ENCODE results near the gene SH3GL3. TPM values are rescaled to one million over a fixed set of nuclear protein-coding genes. Genes with fewer than 3 reads are reported as not detected.

The SH3GL3 gene
- total RNA-seq, 2 experiments from 2014 or later = not detected

GRCh38 chr15:83476708-83477107 lies 29.6 kb downstream of the SH3GL3 start:
- no peaks in the 10 kb centered on the region for H3K27me3 ChIP-seq (ENCODE audit: control insufficient read depth in 1 of 2, insufficient read depth in 2 of 2, low read length in 2 of 2)
- no peaks in the 10 kb centered on the region for H3K36me3 ChIP-seq (ENCODE audit: insufficient read depth, low read length)
- POLR2A ChIA-PET = no interaction called here
- CTCF ChIA-PET = no interaction called here
- intact Hi-C loops (cut with DNase I, micrococcal nuclease) = no loop called here
- Mint-ChIP-seq H3K4me3 (no peak overlapping the region), H3K27ac (no peak overlapping the region), H3K4me1 (ENCODE audit: low read depth) (no peaks in the 10 kb centered on the region), H3K36me3 (ENCODE audit: low read depth) (no peaks in the 10 kb centered on the region), H3K27me3 (peaks cover 24% of the 10 kb centered on the region), H3K9me3 (no peaks in the 10 kb centered on the region)
- H3K27ac ChIP-seq (ENCODE audit: low read depth in 1 of 2, low read length in 2 of 2) = no peak overlapping the region
- H3K4me3 ChIP-seq (ENCODE audit: low read length) = no peak overlapping the region
- ATAC-seq (ENCODE audit: poor library complexity) (no peak), DNase-seq (no peak)
- TF ChIP-seq CTCF (IDR thresholded peaks at IDR 0.05) = no peak
- H3K9me3 ChIP-seq (ENCODE audit: control insufficient read depth in 1 of 2, insufficient read depth in 1 of 2, low read length in 2 of 2) = no peaks in the 10 kb centered on the region
- no peaks in the 10 kb centered on the region for H3K4me1 ChIP-seq (ENCODE audit: insufficient read depth, low read length)

GRCh38 chr15:83477172-83477807 lies 30.1 kb downstream of the SH3GL3 start:
- Mint-ChIP-seq H3K4me3 (no peak overlapping the region), H3K36me3 (ENCODE audit: low read depth) (no peaks in the 10 kb centered on the region), H3K27ac (no peak overlapping the region), H3K27me3 (peaks cover 22% of the 10 kb centered on the region), H3K9me3 (no peaks in the 10 kb centered on the region), H3K4me1 (ENCODE audit: low read depth) (no peaks in the 10 kb centered on the region)
- ATAC-seq (ENCODE audit: poor library complexity) (no peak), DNase-seq (no peak)
- Histone ChIP-seq H3K9me3 (ENCODE audit: control insufficient read depth in 1 of 2, insufficient read depth in 1 of 2, low read length in 2 of 2) (no peaks in the 10 kb centered on the region), H3K4me3 (ENCODE audit: low read length) (no peak overlapping the region), H3K4me1 (ENCODE audit: insufficient read depth, low read length) (no peaks in the 10 kb centered on the region), H3K27me3 (ENCODE audit: control insufficient read depth in 1 of 2, insufficient read depth in 2 of 2, low read length in 2 of 2) (no peaks in the 10 kb centered on the region), H3K36me3 (ENCODE audit: insufficient read depth, low read length) (no peaks in the 10 kb centered on the region), H3K27ac (ENCODE audit: low read depth in 1 of 2, low read length in 2 of 2) (no peak overlapping the region)
- no peak for TF ChIP-seq CTCF (IDR thresholded peaks at IDR 0.05)
- intact Hi-C loops (cut with DNase I, micrococcal nuclease) = no loop called here
- ChIA-PET POLR2A (no interaction called here), CTCF (no interaction called here)

GRCh38 chr15:83477808-83478537 lies 30.8 kb downstream of the SH3GL3 start:
- H3K4me3 ChIP-seq (ENCODE audit: low read length) = no peak overlapping the region
- H3K9me3 ChIP-seq (ENCODE audit: control insufficient read depth in 1 of 2, insufficient read depth in 1 of 2, low read length in 2 of 2) = no peaks in the 10 kb centered on the region
- no peak overlapping the region for H3K27ac Mint-ChIP-seq
- H3K27me3 Mint-ChIP-seq = peaks cover 16% of the 10 kb centered on the region
- no peaks in the 10 kb centered on the region for H3K36me3 ChIP-seq (ENCODE audit: insufficient read depth, low read length)
- no peak overlapping the region for H3K4me3 Mint-ChIP-seq
- no peaks in the 10 kb centered on the region for H3K4me1 Mint-ChIP-seq (ENCODE audit: low read depth)
- ChIA-PET POLR2A (no interaction called here), CTCF (no interaction called here)
- H3K27me3 ChIP-seq (ENCODE audit: control insufficient read depth in 1 of 2, insufficient read depth in 2 of 2, low read length in 2 of 2) = no peaks in the 10 kb centered on the region
- H3K4me1 ChIP-seq (ENCODE audit: insufficient read depth, low read length) = no peaks in the 10 kb centered on the region
- ATAC-seq (ENCODE audit: poor library complexity) (no peak), DNase-seq (no peak)
- no peaks in the 10 kb centered on the region for H3K9me3 Mint-ChIP-seq
- no peak overlapping the region for H3K27ac ChIP-seq (ENCODE audit: low read depth in 1 of 2, low read length in 2 of 2)
- no peak for TF ChIP-seq CTCF (IDR thresholded peaks at IDR 0.05)
- H3K36me3 Mint-ChIP-seq (ENCODE audit: low read depth) = no peaks in the 10 kb centered on the region
- intact Hi-C loops (cut with DNase I, micrococcal nuclease) = no loop called here
